HCT116 (cell line): ENCODE data around the gene PNMT. TPM values are rescaled to one million over a fixed set of nuclear protein-coding genes. Genes with fewer than 3 reads are reported as not detected.

Source experiments
- ATAC-seq: fragments of 200-7000 bp; cut with Tn5 transposase; 2 replicates; pipeline ENCODE4 v1.9.1; 2020; ENCODE audit warnings: mild to moderate bottlenecking, moderate library complexity
- BruUV-seq: library from RNA; stranded (reverse); fragments of 400-500 nt; replicated peaks from 2 replicates; lab custom pipeline; 2021; lab: Mats Ljungman, UMichigan
- CTCF ChIA-PET: fragments of 300-600 bp; sonication (Branson Sonifier 250); formaldehyde crosslinking; loops from one replicate; lab custom pipeline; 2021; ENCODE audit warnings: antibody characterized with exemption; lab: Charles Lee
- POLR2A ChIA-PET: fragments of 300-600, 350-600 bp; sonication (Branson Sonifier 250); formaldehyde crosslinking; loops from one replicate; lab custom pipeline; 2021; ENCODE audit warnings: antibody characterized with exemption; lab: Charles Lee
- RAD21 ChIA-PET, 2 experiments: fragments of 300-600 bp; sonication (Branson Sonifier 250); formaldehyde crosslinking; loops; one replicate each; lab custom pipeline; 2023; ENCODE audit warnings: low total read pairs in 2 of 2; ENCODE audit not compliant: uncharacterized antibody in 2 of 2, unreplicated experiment in 2 of 2, low non-redundant PET in 1 of 2; lab: Charles Lee
- DNase-seq: peaks from one replicate; pipeline ENCODE4 v3.0.0-alpha.2; 2010; ENCODE audit warnings: low read depth, low spot score
- H2AFZ ChIP-seq: fragments of 200-600 bp; shearing (Covaris generic), sonication (generic); 2 replicates; pipeline ENCODE4 v1.6.1; 2017; ENCODE audit warnings: low read depth, mixed run types, mixed read lengths, antibody characterized with exemption, low read length; ENCODE audit not compliant: poor library complexity, severe bottlenecking
- H3K27ac ChIP-seq: 2 replicates; pipeline ENCODE4 v1.5.1; 2012; ENCODE audit warnings: low read depth, low read length
- H3K27me3 ChIP-seq: fragments of 200-600 bp; sonication (generic); 2 replicates; pipeline ENCODE4 v1.6.1; 2016; ENCODE audit warnings: mixed run types, low read length, mixed read lengths; ENCODE audit not compliant: insufficient read depth
- H3K36me3 ChIP-seq, 2 experiments: fragments of 200-500 bp in 1 of 2; fragments of 200-600 bp in 1 of 2; sonication (Bioruptor generic) in 1 of 2; sonication (generic) in 1 of 2; 2 replicates each; pipeline versions ENCODE4 v1.5.1 to v1.6.1; 2014 to 2016; ENCODE audit warnings: low read length in 2 of 2, inconsistent platforms in 1 of 2, mixed read lengths in 1 of 2, mixed run types in 1 of 2; ENCODE audit not compliant: insufficient read depth in 2 of 2, control insufficient read depth in 1 of 2
- H3K4me1 ChIP-seq, 2 experiments: fragments of 200-600 bp in 1 of 2; sonication (generic) in 1 of 2; 2 replicates each; pipeline versions ENCODE4 v1.5.1 to v1.6.1; 2012 to 2017; ENCODE audit warnings: low read length in 2 of 2, inconsistent platforms in 1 of 2, mild to moderate bottlenecking in 1 of 2, mixed read lengths in 1 of 2, mixed run types in 1 of 2, moderate library complexity in 1 of 2; ENCODE audit not compliant: insufficient read depth in 2 of 2, control insufficient read depth in 1 of 2
- H3K4me2 ChIP-seq: fragments of 200-600 bp; sonication (generic); 2 replicates; pipeline ENCODE4 v1.6.1; 2017; ENCODE audit warnings: mixed run types, low read length, mixed read lengths
- H3K4me3 ChIP-seq, 2 experiments: fragments of 200-600 bp in 1 of 2; sonication (generic) in 1 of 2; replicated peaks in 1 of 2; 2 replicates each; pipeline ENCODE4 v1.5.1; 2011 to 2016; ENCODE audit warnings: low read length in 2 of 2, control low read depth in 1 of 2, low read depth in 1 of 2, mild to moderate bottlenecking in 1 of 2, mixed read lengths in 1 of 2, mixed run types in 1 of 2
- H3K79me2 ChIP-seq: fragments of 200-600 bp; sonication (generic); 2 replicates; pipeline ENCODE4 v1.6.1; 2017; ENCODE audit warnings: mild to moderate bottlenecking, mixed run types, low read length, moderate library complexity, mixed read lengths; ENCODE audit not compliant: insufficient read depth
- H3K9ac ChIP-seq: fragments of 200-600 bp; sonication (generic); 2 replicates; pipeline ENCODE4 v1.6.1; 2016; ENCODE audit warnings: low read length, mixed read lengths
- H3K9me2 ChIP-seq: fragments of 200-600 bp; sonication (generic), shearing (Covaris generic); 2 replicates; pipeline ENCODE4 v1.6.1; 2017; ENCODE audit warnings: mixed run types, mild to moderate bottlenecking, moderate library complexity; ENCODE audit not compliant: insufficient read depth
- H3K9me3 ChIP-seq, 2 experiments: fragments of 200-500 bp in 1 of 2; fragments of 200-600 bp in 1 of 2; sonication (Bioruptor generic) in 1 of 2; sonication (generic) in 1 of 2; 2 replicates each; pipeline ENCODE4 v1.6.1; 2014 to 2017; ENCODE audit warnings: low read length in 2 of 2, mixed read lengths in 2 of 2, inconsistent platforms in 1 of 2, low read depth in 1 of 2, mild to moderate bottlenecking in 1 of 2, mixed run types in 1 of 2, moderate library complexity in 1 of 2; ENCODE audit not compliant: control insufficient read depth in 1 of 2, insufficient read depth in 1 of 2
- H4K20me1 ChIP-seq: fragments of 200-600 bp; sonication (generic), shearing (Covaris generic); 2 replicates; pipeline ENCODE4 v1.6.1; 2017; ENCODE audit warnings: mixed run types, mild to moderate bottlenecking, moderate library complexity; ENCODE audit not compliant: insufficient read depth
- CBX3 ChIP-seq: IDR thresholded peaks from 2 replicates; pipeline ENCODE4 v1.6.1; 2012; ENCODE audit warnings: low read depth
- EZH2 ChIP-seq: fragments of 200-600 bp; sonication (generic); IDR thresholded peaks from 2 replicates; pipeline ENCODE4 v1.6.1; 2017; ENCODE audit warnings: antibody characterized with exemption, mixed run types
- EZH2phosphoT487 ChIP-seq: fragments of 200-600 bp; IDR thresholded peaks from 2 replicates; pipeline ENCODE4 v1.6.1; 2018; ENCODE audit warnings: antibody characterized with exemption, borderline replicate concordance
- FOSL1 ChIP-seq: IDR thresholded peaks from 2 replicates; pipeline ENCODE4 v1.6.1; 2012; ENCODE audit warnings: low read depth
- SIN3A ChIP-seq: IDR thresholded peaks from 2 replicates; pipeline ENCODE4 v1.6.1; 2012; ENCODE audit warnings: low read depth
- ZFX ChIP-seq: fragments of 450-650 bp; IDR thresholded peaks from 2 replicates; pipeline ENCODE4 v1.6.1; 2017
- ZNF274 ChIP-seq: fragments of 200-500 bp; sonication (Bioruptor generic); IDR thresholded peaks from 2 replicates; pipeline ENCODE4 v1.6.1; 2014; ENCODE audit warnings: mild to moderate bottlenecking, low read depth, low read length, inconsistent platforms
- intact Hi-C: fragments of 100-400 bp; cut with micrococcal nuclease; formaldehyde crosslinking; loops from 2 replicates; pipeline ENCODE4 v1.10.0; 2022
- total RNA-seq: library from RNA; stranded (reverse); gene quantifications from one replicate; pipeline ENCODE4 v1.2.1, GENCODE V29; 2021; ENCODE audit not compliant: unreplicated experiment
- TF ChIP-seq, protein P1 (sequence below): IDR thresholded peaks from 2 replicates; pipeline ENCODE4 v1.6.1; 2012; ENCODE audit warnings: low read depth

The PNMT gene
- total RNA-seq, 1 experiment from 2014 or later, result not detected

DNA sequence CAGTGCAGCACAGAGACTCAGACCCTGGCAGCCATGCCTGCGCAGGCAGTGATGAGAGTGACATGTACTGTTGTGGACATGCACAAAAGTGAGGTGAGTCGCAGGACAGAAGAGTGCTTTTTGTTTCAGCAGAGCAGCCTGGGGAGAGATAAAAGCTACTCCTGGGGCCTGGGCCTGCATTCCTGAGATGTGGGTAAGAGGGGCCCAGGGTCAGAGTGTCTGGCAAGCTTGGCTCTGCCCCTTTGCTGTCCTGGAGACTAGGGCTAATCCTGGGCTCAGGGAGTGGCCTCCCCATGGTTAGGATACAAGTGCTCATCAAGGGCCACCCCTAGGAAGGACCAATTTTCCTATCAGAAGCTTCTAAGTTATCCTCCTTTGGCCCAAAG is 26.8 kb downstream of the PNMT start:
- Histone ChIP-seq H4K20me1 (no peaks in the 10 kb centered on the region), H3K9me3 (no peaks in the 10 kb centered on the region), H3K36me3 (no peaks in the 10 kb centered on the region), H2AFZ (no peak overlapping the region), H3K4me3 (no peak overlapping the region), H3K4me1 (peaks cover 7 to 12% of the 10 kb centered on the region in 2 experiments; a peak in 3 of 4 replicates), H3K27ac (no peak overlapping the region), H3K79me2 (peaks cover 2% of the 10 kb centered on the region; the same call in 1 of the 2 replicates), H3K9me2 (no peaks in the 10 kb centered on the region), H3K4me2 (no peak overlapping the region), H3K27me3 (no peaks in the 10 kb centered on the region), H3K9ac (no peak overlapping the region)
- intact Hi-C loops, result no loop called here
- TF ChIP-seq ZFX (no peak), EZH2phosphoT487 (no peak), CBX3 (no peak), EZH2 (no peak), ZNF274 (no peak), SIN3A (no peak), FOSL1 (no peak)
- TF ChIP-seq, protein P1, sequence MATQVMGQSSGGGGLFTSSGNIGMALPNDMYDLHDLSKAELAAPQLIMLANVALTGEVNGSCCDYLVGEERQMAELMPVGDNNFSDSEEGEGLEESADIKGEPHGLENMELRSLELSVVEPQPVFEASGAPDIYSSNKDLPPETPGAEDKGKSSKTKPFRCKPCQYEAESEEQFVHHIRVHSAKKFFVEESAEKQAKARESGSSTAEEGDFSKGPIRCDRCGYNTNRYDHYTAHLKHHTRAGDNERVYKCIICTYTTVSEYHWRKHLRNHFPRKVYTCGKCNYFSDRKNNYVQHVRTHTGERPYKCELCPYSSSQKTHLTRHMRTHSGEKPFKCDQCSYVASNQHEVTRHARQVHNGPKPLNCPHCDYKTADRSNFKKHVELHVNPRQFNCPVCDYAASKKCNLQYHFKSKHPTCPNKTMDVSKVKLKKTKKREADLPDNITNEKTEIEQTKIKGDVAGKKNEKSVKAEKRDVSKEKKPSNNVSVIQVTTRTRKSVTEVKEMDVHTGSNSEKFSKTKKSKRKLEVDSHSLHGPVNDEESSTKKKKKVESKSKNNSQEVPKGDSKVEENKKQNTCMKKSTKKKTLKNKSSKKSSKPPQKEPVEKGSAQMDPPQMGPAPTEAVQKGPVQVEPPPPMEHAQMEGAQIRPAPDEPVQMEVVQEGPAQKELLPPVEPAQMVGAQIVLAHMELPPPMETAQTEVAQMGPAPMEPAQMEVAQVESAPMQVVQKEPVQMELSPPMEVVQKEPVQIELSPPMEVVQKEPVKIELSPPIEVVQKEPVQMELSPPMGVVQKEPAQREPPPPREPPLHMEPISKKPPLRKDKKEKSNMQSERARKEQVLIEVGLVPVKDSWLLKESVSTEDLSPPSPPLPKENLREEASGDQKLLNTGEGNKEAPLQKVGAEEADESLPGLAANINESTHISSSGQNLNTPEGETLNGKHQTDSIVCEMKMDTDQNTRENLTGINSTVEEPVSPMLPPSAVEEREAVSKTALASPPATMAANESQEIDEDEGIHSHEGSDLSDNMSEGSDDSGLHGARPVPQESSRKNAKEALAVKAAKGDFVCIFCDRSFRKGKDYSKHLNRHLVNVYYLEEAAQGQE, result no peak
- ChIA-PET POLR2A (no interaction called here), RAD21 (interaction anchor here in 1 of 2 experiments (0.5 kb wide), 1 partner anchor 250 kb away, joined by 3 read pairs; no protein-coding TSS in a partner anchor), CTCF (interaction anchor here (1.1 kb wide), 1 partner anchor 41 kb away, joined by 3 read pairs; no protein-coding TSS in a partner anchor)
- BruUV-seq, result no TSS peak
- DNase-seq, result no peak
- ATAC-seq, result no peak
